ENCODE results near the gene SLC25A42.

- TF ChIP-seq CTCF (conservative IDR thresholded peaks at IDR 0.05; ENCODE audit: low read depth, low read length) = no peak
- TF ChIP-seq USF2 (IDR thresholded peaks at IDR 0.05; ENCODE audit: low read depth, low read length) = no peak
- TF ChIP-seq POLR2A (IDR thresholded peaks at IDR 0.05; ENCODE audit: low read depth, low read length) = no peak
- TF ChIP-seq RCOR1 (IDR thresholded peaks at IDR 0.05; ENCODE audit: insufficient replicate concordance, low read length) = no peak
- no peak for TF ChIP-seq MAZ (IDR thresholded peaks at IDR 0.05; ENCODE audit: borderline replicate concordance, low read depth, low read length)
- no peak for TF ChIP-seq RAD21 (IDR thresholded peaks at IDR 0.05; ENCODE audit: low read length)
- no peak for TF ChIP-seq CHD1 (IDR thresholded peaks at IDR 0.05; ENCODE audit: low read depth, low read length)
- TF ChIP-seq CEBPB (IDR thresholded peaks at IDR 0.05; ENCODE audit: low read depth, low read length) = no peak
- TF ChIP-seq ELK1 (IDR thresholded peaks at IDR 0.05; ENCODE audit: borderline replicate concordance, low read depth, low read length) = no peak
- TF ChIP-seq MAFK (IDR thresholded peaks at IDR 0.05; ENCODE audit: low read depth, low read length) = no peak
- TF ChIP-seq BHLHE40 (IDR thresholded peaks at IDR 0.05; ENCODE audit: low read depth, low read length) = no peak
- no peak for TF ChIP-seq FOS (IDR thresholded peaks at IDR 0.05; ENCODE audit: low read depth, low read length)
Observed at GRCh38 chr19:19096641-19097627, 33.1 kb downstream of the SLC25A42 start.
